T-helper 9 cell (primary cell): ENCODE results near the gene DLG2.
"Not testable (repeated sequence)": the region's sequence is repeated elsewhere in the genome, so short reads cannot be mapped to it uniquely, and the experiment has no call there.

Experiments used
- DNase-seq: peaks from one replicate; pipeline ENCODE4 v3.0.0-alpha.2; 2020

DLG2 gene

GRCh38 chr11:85634747-85635146 lies 7.6 kb upstream of the DLG2 start:
- DNase-seq, result no peak

GRCh38 chr11:85628771-85629341 lies 1.7 kb upstream of the DLG2 start:
- no peak for DNase-seq

- peak; percentile 91 for DNase-seq
Observed at GRCh38 chr11:85627998-85628770, 1.0 kb upstream of the DLG2 start, which contains the start of gene TMEM126B. Gene TMEM126B, plus strand, starts transcription at chr11:85628593. Its CDS starts 15 bp downstream, at chr11:85628608.

DNA sequence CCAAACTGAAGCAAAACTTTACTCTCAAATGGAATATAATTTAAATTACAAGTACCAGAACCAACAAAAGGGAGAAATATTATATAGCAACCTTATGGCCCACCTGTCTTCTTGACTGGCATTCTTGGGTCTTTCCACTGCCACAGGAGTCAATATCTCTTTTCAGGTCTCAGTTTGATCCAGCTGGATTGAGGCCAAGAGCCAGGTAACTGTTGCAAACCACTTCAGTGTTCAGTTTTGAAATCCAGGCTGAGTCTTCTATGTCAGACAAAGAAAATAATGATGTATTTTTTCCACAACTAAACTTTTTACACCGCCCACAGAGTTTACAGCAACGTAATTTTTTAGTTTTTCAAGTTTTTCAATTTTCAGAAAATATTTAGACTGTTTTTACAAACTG lies 648 bp downstream of the DLG2 start:
- no peak for DNase-seq

DNA sequence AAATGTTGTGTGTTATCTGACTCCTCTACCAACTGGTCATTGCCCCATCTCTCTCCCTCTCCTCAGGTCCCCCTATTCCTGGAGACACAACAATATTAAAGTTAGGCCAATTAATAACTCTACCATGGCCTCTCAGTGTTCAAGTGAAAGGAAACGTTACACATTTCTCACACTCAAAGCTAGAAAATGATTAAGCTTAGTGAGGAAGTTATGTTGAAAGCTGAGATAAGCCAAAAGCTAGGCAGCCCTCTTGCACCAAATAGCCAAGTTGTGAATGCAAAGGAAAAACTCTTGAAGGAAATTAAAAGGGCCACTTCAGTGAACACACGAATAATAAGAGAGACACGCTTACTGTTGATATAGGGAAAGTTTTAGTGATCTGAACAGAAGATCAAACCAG lies 6.9 kb downstream of the DLG2 start:
- no peak for DNase-seq

- no peak for DNase-seq
Observed at GRCh38 chr11:85619499-85619898, 7.6 kb downstream of the DLG2 start.

GRCh38 chr11:85611643-85612042 lies 15.5 kb downstream of the DLG2 start:
- DNase-seq, result not testable (repeated sequence)

DNA sequence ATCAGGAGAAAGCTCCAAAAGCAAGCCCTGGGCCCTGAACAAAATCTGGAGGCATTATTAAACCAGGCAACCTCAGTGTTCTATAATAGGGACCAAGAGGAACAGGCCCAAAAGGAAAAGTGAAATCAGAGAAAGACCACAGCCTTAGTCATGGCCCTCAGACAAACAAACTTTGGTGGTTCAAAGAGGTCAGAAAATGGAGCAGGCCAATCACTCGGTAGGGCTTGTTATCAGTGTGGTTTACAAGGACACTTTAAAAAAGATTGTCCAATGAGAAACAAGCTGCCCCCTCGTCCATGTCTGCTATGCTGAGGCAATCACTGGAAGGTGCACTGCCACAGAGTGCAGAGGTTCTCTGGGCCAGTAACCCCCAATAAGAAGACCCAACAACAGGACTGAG lies 17.9 kb downstream of the DLG2 start:
- DNase-seq, result not testable (repeated sequence)

GRCh38 chr11:85608621-85609020 lies 18.5 kb downstream of the DLG2 start:
- not testable (repeated sequence) for DNase-seq

- DNase-seq, result not testable (repeated sequence)
Observed at GRCh38 chr11:85606237-85606636, 20.9 kb downstream of the DLG2 start.

GRCh38 chr11:85603220-85603619 lies 23.9 kb downstream of the DLG2 start:
- DNase-seq, result no peak

DNA sequence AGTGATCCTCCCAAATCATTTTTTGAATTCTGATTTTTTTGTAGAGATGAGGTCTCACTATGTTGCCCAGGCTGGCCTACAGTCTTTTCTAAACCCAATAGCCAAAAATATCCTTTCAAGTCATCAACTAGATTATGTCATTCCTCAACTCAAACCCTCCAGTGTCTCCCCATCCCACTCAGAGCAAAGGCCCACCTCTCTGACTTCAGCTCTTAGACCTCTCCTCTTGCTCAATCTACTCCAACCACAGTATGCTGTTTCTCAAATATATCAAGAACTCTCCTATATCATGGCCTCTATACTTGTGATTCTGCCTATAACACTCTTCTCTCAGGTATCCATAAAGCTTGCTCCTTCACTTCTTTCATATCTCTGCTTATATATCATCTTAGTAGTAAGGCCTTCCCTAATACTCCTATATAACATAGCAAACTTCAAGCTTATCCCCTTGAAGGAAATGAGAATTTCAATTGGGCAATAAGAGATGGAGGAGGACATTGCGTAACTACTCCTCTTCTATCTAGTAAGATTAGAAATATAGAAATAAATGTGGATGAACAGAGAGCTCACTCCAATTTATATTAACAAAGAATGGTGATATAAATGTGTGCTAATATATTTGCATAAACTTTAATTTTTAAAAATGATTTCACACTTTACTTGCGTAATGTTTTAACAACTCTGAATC lies 24.5 kb downstream of the DLG2 start:
- DNase-seq, result no peak

GRCh38 chr11:85599083-85599482 lies 28.1 kb downstream of the DLG2 start:
- no peak for DNase-seq

GRCh38 chr11:85596886-85597285 lies 30.3 kb downstream of the DLG2 start:
- no peak for DNase-seq

GRCh38 chr11:85595285-85595884 lies 31.8 kb downstream of the DLG2 start:
- no peak for DNase-seq

DNA sequence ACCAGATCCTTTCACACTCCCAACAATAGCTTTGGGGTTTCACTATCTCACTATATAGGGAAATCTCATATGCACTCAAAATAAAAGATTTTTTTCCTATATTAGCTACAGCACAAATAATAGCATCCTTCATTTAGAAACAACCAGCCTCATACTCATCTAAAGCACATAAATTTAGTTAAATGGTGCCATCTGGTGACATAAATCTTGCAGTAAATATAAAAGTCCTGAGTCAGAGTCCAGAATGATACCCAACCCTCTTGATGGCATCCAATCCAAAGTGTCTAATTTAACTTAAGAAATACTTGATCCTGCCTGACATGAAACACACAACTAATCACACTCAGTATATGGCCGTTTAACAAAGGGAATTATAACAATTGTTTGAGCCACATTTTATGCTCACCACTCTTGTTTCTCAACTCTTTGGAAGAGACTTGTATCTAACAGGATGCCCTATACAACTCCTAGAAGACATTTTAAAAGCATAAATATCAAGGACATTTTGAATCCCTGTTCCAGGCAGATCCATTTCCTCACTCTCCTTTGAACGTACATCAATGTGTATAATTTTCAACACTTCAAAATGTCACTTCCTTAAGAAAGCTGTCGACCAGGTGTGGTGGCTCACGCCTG lies 36.2 kb downstream of the DLG2 start:
- no peak for DNase-seq

- no peak for DNase-seq
Observed at GRCh38 chr11:85589373-85589772, 37.8 kb downstream of the DLG2 start.

DNA sequence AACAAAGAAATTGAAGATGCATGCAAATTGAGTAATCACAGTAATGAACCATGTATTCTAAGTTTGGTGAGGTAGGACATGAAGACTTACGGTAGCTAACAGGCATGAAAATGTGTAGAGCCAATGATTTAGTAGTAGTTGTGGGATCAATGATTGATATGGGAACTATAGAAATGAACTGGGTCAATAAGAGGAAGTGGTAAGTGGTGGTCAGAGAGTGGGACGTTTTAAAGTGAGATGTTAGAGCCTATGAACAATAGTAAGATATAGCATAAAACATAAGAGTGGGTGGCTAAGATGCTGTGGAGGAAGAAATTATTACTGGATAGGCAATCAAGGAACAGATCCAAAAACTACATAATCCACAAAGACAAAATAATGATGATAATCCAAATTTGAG lies 45.0 kb downstream of the DLG2 start:
- DNase-seq, result no peak

GRCh38 chr11:85575388-85575787 lies 51.8 kb downstream of the DLG2 start:
- no peak for DNase-seq

GRCh38 chr11:85572056-85572455 lies 55.1 kb downstream of the DLG2 start:
- no peak for DNase-seq

- DNase-seq, result no peak
Observed at GRCh38 chr11:85569525-85569924, 57.6 kb downstream of the DLG2 start.

GRCh38 chr11:85558411-85558810 lies 68.7 kb downstream of the DLG2 start:
- DNase-seq, result no peak

DNA sequence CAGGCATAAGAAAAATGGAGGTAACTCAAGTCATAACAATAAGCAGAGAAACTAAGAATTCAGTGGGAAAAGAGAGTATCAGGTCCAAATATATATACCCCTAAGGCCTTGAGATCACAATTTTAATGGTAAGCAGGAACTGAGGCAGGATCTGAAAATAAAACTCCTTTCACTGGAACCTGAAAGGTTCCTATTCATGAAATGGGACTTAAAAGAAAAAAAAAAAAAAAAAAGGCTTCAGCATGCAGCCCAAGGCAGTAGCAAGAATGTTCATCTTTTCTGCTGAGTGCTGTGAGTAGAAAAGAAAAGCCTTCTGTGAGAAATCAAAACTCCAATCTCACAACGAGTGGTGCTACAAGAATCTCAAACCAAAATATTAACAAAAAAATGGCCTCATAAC lies 75.3 kb downstream of the DLG2 start:
- DNase-seq, result no peak
